Measurements from ENCODE around the gene ADCYAP1.

ADCYAP1 gene

DNA sequence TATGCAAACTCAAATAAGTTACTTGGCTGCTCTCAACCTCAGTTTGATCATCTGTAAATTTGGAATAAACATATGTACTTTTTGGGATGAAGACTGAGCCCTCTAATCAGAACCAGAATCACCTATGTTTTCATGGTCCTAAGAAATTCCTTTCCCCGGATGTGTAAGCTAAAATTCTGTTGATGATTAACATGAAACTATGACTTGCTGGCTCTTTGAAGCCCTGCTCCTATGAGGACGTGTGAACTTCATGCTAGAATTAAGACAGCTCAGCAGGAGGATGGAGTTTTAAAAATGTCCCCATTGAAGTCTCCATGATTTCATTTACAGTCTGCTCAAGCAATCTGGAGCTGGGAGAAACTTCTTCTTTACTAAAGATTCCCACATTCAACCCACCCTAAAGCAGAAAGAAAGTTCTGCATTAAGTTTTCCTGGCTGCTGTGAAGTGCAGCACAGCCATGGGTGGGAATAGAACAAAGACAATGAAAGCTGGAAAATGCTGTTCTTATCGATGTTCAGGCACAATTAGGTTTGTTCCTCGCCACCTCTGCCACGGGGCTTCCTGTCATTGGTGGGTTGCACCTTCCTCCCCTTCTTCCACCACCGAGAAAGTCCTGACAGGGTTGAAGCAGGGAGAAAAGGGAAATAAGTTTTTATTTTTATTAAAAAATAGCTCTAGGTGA lies 50.9 kb downstream of the ADCYAP1 start:
- in situ Hi-C loops (cut with MboI; ENCODE audit: low sequenced_read_pairs, unreplicated experiment) = no loop called here
- TF ChIP-seq, protein P1, sequence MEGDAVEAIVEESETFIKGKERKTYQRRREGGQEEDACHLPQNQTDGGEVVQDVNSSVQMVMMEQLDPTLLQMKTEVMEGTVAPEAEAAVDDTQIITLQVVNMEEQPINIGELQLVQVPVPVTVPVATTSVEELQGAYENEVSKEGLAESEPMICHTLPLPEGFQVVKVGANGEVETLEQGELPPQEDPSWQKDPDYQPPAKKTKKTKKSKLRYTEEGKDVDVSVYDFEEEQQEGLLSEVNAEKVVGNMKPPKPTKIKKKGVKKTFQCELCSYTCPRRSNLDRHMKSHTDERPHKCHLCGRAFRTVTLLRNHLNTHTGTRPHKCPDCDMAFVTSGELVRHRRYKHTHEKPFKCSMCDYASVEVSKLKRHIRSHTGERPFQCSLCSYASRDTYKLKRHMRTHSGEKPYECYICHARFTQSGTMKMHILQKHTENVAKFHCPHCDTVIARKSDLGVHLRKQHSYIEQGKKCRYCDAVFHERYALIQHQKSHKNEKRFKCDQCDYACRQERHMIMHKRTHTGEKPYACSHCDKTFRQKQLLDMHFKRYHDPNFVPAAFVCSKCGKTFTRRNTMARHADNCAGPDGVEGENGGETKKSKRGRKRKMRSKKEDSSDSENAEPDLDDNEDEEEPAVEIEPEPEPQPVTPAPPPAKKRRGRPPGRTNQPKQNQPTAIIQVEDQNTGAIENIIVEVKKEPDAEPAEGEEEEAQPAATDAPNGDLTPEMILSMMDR (IDR thresholded peaks at IDR 0.05; ENCODE audit: borderline replicate concordance, control extremely low read depth, extremely low read depth, insufficient read depth, missing control alignments) = no peak
- DNase-seq (ENCODE audit: low spot score) = no peak

- DNase-seq (ENCODE audit: low spot score) = no peak
- TF ChIP-seq, protein P1 (IDR thresholded peaks at IDR 0.05; ENCODE audit: borderline replicate concordance, control extremely low read depth, extremely low read depth, insufficient read depth, missing control alignments) = no peak
- in situ Hi-C loops (cut with MboI; ENCODE audit: low sequenced_read_pairs, unreplicated experiment) = no loop called here
These were observed 53.2 kb downstream of the ADCYAP1 start for GRCh38 chr18:957829-958228.

GRCh38 chr18:959854-960253 lies 55.2 kb downstream of the ADCYAP1 start:
- in situ Hi-C loops (cut with MboI; ENCODE audit: low sequenced_read_pairs, unreplicated experiment) = no loop called here
- DNase-seq (ENCODE audit: low spot score) = no peak
- TF ChIP-seq, protein P1 (IDR thresholded peaks at IDR 0.05; ENCODE audit: borderline replicate concordance, control extremely low read depth, extremely low read depth, insufficient read depth, missing control alignments) = no peak

All from GM13976 (cell line).